H1 (cell line): ENCODE measurements around the gene KLHL35. TPM values are rescaled to one million over a fixed set of nuclear protein-coding genes. Genes with fewer than 3 reads are reported as not detected.
A peak's percentile ranks its signal among the peaks of the same experiment; 100 is the strongest.

Source experiments
- ASH2L ChIP-seq: fragments of 200-600, 300-600 bp; sonication (generic); IDR thresholded peaks from one replicate; pipeline ENCODE4 v1.7.1; 2017; ENCODE audit warnings: low read length
- BRCA1 ChIP-seq: IDR thresholded peaks from 2 replicates; pipeline ENCODE4 v1.6.1; 2012; ENCODE audit warnings: low read depth, low read length, improper control_type of control experiment
- CBX5 ChIP-seq: fragments of 300-800, 300-1000 bp; sonication (generic); IDR thresholded peaks from 2 replicates; pipeline ENCODE4 v1.7.1; 2016; ENCODE audit warnings: antibody characterized with exemption, low read length, low read depth
- CBX8 ChIP-seq: fragments of 300-800, 300-1000 bp; sonication (generic); IDR thresholded peaks from 2 replicates; pipeline ENCODE4 v1.7.1; 2016; ENCODE audit warnings: low read depth, low read length, borderline replicate concordance
- CHD1 ChIP-seq: IDR thresholded peaks from 2 replicates; pipeline ENCODE4 v1.6.1; 2012; ENCODE audit warnings: low read depth, low read length, improper control_type of control experiment
- E2F6 ChIP-seq: IDR thresholded peaks from 2 replicates; pipeline ENCODE4 v1.6.1; 2012; ENCODE audit warnings: inconsistent platforms
- EP300 ChIP-seq, 2 experiments: IDR thresholded peaks; 1 replicate in 1 of 2; 2 replicates in 1 of 2; pipeline ENCODE4 v1.6.1; 2011 to 2012; ENCODE audit warnings: low read depth in 2 of 2, low read length in 2 of 2, mild to moderate bottlenecking in 2 of 2, borderline replicate concordance in 1 of 2, inconsistent platforms in 1 of 2, moderate library complexity in 1 of 2
- GTF2F1 ChIP-seq: IDR thresholded peaks from 2 replicates; pipeline ENCODE4 v1.6.1; 2012; ENCODE audit warnings: low read depth, low read length, improper control_type of control experiment, borderline replicate concordance
- KDM5A ChIP-seq: fragments of 200-600 bp; IDR thresholded peaks from 2 replicates; pipeline ENCODE4 v1.7.1; 2012; ENCODE audit warnings: mild to moderate bottlenecking, low read length, inconsistent platforms, mixed read lengths
- NANOG ChIP-seq: IDR thresholded peaks from 2 replicates; pipeline ENCODE4 v1.6.1; 2011; ENCODE audit warnings: low read length, low read depth, mild to moderate bottlenecking, inconsistent platforms; ENCODE audit not compliant: insufficient read depth, poor library complexity, severe bottlenecking
- PHF8 ChIP-seq: fragments of 200-600 bp; sonication (generic); conservative IDR thresholded peaks from 2 replicates; pipeline ENCODE4 v1.7.1; 2012; ENCODE audit warnings: low read depth, mild to moderate bottlenecking, inconsistent platforms, low read length, moderate library complexity
- POLR2A ChIP-seq, 2 experiments: IDR thresholded peaks; 1 replicate in 1 of 2; 2 replicates in 1 of 2; pipeline ENCODE4 v1.6.1; 2011; ENCODE audit warnings: low read depth in 2 of 2, low read length in 2 of 2, mild to moderate bottlenecking in 2 of 2; ENCODE audit errors: control extremely low read depth in 1 of 2
- POU5F1 ChIP-seq: IDR thresholded peaks from 2 replicates; pipeline ENCODE4 v1.6.1; 2011; ENCODE audit warnings: low read depth, mild to moderate bottlenecking, low read length, moderate library complexity
- SIN3A ChIP-seq, 2 experiments: IDR thresholded peaks in 1 of 2; conservative IDR thresholded peaks in 1 of 2; 2 replicates each; pipeline ENCODE4 v1.6.1; 2011 to 2012; ENCODE audit warnings: low read length in 2 of 2, improper control_type of control experiment in 1 of 2, low read depth in 1 of 2, mild to moderate bottlenecking in 1 of 2
- SP2 ChIP-seq: IDR thresholded peaks from 2 replicates; pipeline ENCODE4 v1.6.1; 2012; ENCODE audit warnings: mild to moderate bottlenecking, low read length, inconsistent platforms
- TAF7 ChIP-seq: optimal IDR thresholded peaks from 2 replicates; pipeline ENCODE3; 2011; ENCODE audit warnings: low read depth, mild to moderate bottlenecking, inconsistent platforms, low read length, moderate library complexity, borderline replicate concordance
- polyA plus RNA-seq, 7 experiments: library from polyadenylated mRNA; depleted of rRNA in 3 of 7; stranded (reverse) in 5 of 7; unstranded in 2 of 7; fragments of >200 nt in 5 of 7; fragments of 200-250 nt in 2 of 7; gene quantifications; 1 replicate in 5 of 7; 2 replicates in 1 of 7; 4 replicates in 1 of 7; pipeline versions ENCODE4 v1.2.1 to v1.2.3, GENCODE V29; 2011 to 2013; ENCODE audit warnings: missing spikeins in 2 of 7, mixed read lengths in 2 of 7
- total RNA-seq: library from RNA; stranded (reverse); fragmentation: NEBNext Ultra II Directional; extraction: Animal tissue kit (Norgen Biotek cat#: 25700); gene quantifications from 2 replicates; pipeline ENCODE4 v1.2.1, GENCODE V29; 2021

The KLHL35 gene
- total and polyA plus RNA-seq, 2 of the 8 experiments (the other 6 are each of a cell fraction or from before 2014, with no cell fraction given), result 0.35 to 0.41 TPM

GRCh38 chr11:75399344-75400145 lies 33.5 kb downstream of the KLHL35 start, which contains the start of gene RPS3 (continued):
- TF ChIP-seq CBX5, result no peak
- TF ChIP-seq TAF7, result peak; percentile 100
- TF ChIP-seq SP2, result no peak
- peak; percentile 92 for TF ChIP-seq GTF2F1
- TF ChIP-seq CBX8, result no peak
- peak in 1 of 2 experiments; percentile 89; a peak in 2 of 4 replicates for TF ChIP-seq SIN3A (conservative IDR thresholded peaks at IDR 0.05 in 1 of 2, IDR thresholded peaks at IDR 0.05 in 1 of 2; ENCODE audit: low read depth in 1 of 2, low read length in 2 of 2)
- TF ChIP-seq E2F6, result 0 out of 2 replicates have a peak, but pooled peaks have one; percentile 43
- TF ChIP-seq CHD1, result peak; percentile 76
- no peak for TF ChIP-seq POU5F1
- peak; percentile 99 for TF ChIP-seq POLR2A (IDR thresholded peaks at IDR 0.05; ENCODE audit: control extremely low read depth in 1 of 2, low read depth in 2 of 2, low read length in 2 of 2)
- TF ChIP-seq PHF8, result peak; percentile 97
- TF ChIP-seq KDM5A, result no peak
- no peak for TF ChIP-seq BRCA1
- TF ChIP-seq EP300 (IDR thresholded peaks at IDR 0.05; ENCODE audit: borderline replicate concordance in 1 of 2, low read depth in 2 of 2, low read length in 2 of 2), result no peak
- TF ChIP-seq NANOG, result no peak
- TF ChIP-seq ASH2L, result peak; percentile 67
